Measurements from ENCODE around the gene SEMA3C. TPM values are rescaled to one million over a fixed set of nuclear protein-coding genes. Genes with fewer than 3 reads are reported as not detected.

SEMA3C gene
- total and polyA plus RNA-seq, 12 donors = 2.4 to 20.5 (median 6.2) TPM

DNA sequence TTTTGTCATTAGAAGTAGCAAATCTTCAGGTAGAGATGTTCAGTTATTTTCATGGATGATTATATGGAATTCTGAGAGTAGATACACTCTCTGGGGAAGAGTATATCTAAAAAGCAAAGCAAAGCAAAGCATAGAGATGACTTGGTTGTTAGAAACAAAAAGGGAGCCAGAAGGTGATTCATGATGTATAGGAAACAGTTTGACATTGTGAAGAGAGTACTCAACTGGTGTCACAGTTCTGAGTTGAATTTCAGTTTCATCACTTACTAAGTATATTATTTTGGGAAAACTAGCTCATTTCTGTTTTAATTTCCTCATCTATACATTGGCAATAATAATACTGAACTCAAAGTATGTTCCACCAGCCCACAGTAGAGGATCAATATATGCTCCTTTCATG, 86.8 kb downstream of the SEMA3C start:
- TF ChIP-seq, protein P1, sequence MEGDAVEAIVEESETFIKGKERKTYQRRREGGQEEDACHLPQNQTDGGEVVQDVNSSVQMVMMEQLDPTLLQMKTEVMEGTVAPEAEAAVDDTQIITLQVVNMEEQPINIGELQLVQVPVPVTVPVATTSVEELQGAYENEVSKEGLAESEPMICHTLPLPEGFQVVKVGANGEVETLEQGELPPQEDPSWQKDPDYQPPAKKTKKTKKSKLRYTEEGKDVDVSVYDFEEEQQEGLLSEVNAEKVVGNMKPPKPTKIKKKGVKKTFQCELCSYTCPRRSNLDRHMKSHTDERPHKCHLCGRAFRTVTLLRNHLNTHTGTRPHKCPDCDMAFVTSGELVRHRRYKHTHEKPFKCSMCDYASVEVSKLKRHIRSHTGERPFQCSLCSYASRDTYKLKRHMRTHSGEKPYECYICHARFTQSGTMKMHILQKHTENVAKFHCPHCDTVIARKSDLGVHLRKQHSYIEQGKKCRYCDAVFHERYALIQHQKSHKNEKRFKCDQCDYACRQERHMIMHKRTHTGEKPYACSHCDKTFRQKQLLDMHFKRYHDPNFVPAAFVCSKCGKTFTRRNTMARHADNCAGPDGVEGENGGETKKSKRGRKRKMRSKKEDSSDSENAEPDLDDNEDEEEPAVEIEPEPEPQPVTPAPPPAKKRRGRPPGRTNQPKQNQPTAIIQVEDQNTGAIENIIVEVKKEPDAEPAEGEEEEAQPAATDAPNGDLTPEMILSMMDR (IDR thresholded peaks at IDR 0.05) = no peak
- no peak for TF ChIP-seq POLR2A (IDR thresholded peaks at IDR 0.05)
- no peaks in the 10 kb centered on the region for H3K4me1 ChIP-seq (replicated peaks in 1 of 2)

DNA sequence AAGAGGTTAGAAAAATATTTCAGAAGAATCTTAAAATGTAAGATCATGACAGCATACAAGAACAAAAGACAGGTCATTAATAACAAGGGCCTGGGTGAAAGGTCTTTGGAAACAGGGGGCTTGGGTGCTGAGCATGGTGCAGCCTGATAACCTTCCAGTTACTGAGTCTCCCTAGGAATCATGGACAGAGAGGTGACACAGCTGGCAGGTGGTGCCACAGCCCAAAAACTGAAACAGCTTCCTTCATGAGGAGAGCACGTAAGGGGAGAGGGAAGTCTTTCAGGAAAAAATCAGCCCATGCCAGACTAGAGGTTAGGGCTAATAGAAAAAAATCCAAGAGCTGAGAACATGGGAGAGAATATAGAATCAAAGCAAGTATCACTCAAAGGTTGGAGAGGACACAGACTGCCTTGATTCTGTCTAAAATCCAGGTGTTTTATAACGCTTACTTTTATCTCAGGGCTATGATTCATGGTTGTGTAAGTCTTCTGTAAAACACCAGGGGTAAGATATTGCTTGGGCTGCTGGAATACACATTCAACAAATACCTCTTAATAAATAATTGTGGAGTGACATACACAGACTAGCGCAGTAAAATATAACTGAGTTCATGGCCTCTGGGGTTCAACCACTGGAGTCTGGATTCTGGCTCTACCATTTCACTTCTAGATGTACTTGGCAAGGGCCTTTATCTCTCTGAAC, 88.1 kb downstream of the SEMA3C start:
- Histone ChIP-seq H3K9me3 (replicated peaks in 1 of 3) (no peaks in the 10 kb centered on the region), H3K27me3 (no peaks in the 10 kb centered on the region), H3K4me1 (replicated peaks in 1 of 2) (no peaks in the 10 kb centered on the region), H3K36me3 (replicated peaks in 1 of 2) (no peaks in the 10 kb centered on the region), H3K27ac (no peak overlapping the region), H3K4me3 (no peak overlapping the region)
- DNase-seq = no peak
- no peak for TF ChIP-seq POLR2A (IDR thresholded peaks at IDR 0.05)
- TF ChIP-seq, protein P1 (IDR thresholded peaks at IDR 0.05) = no peak
- intact Hi-C loops (cut with DNase I) = no loop called here
- 62 to 79% (median 75%) methylated on average over 3 of the region's 3 CpGs for WGBS, 4 donors

More for the DNA sequence above, 86.8 kb downstream of the SEMA3C start:
- H3K4me3 ChIP-seq = no peak overlapping the region
- no peaks in the 10 kb centered on the region for H3K9me3 ChIP-seq (replicated peaks in 1 of 3)
- intact Hi-C loops (cut with DNase I) = no loop called here
- H3K27ac ChIP-seq = no peak overlapping the region
- H3K36me3 ChIP-seq (replicated peaks in 1 of 2) = no peaks in the 10 kb centered on the region
- no peak for DNase-seq
- H3K27me3 ChIP-seq = no peaks in the 10 kb centered on the region

DNA sequence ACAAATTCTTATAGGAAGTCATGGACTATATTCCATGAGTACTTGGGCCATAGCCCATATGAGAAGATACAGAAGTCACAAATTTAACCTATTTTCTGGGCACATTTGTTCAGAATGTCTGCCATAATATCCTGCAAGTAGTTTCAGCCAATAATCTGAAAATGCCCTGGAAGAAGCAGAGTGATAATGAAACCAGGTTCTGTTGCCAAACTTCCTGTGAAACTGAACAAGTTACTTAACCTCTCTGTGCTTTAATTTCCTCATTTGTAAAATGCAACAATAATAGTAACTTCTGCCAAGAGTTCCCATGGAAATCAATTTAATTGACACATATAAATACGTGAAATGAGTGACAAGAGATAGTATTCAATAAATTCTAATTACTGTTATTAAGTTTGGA, 88.8 kb downstream of the SEMA3C start:
- H3K27me3 ChIP-seq = no peaks in the 10 kb centered on the region
- H3K36me3 ChIP-seq (replicated peaks in 1 of 2) = no peaks in the 10 kb centered on the region
- H3K9me3 ChIP-seq (replicated peaks in 1 of 3) = no peaks in the 10 kb centered on the region
- no peaks in the 10 kb centered on the region for H3K4me1 ChIP-seq (replicated peaks in 1 of 2)
- intact Hi-C loops (cut with DNase I) = no loop called here
- DNase-seq = no peak
- no peak overlapping the region for H3K4me3 ChIP-seq
- TF ChIP-seq, protein P1 (IDR thresholded peaks at IDR 0.05) = no peak
- no peak for TF ChIP-seq POLR2A (IDR thresholded peaks at IDR 0.05)
- H3K27ac ChIP-seq = no peak overlapping the region
- WGBS, 4 donors = 37 to 52% (median 45%) methylated on average over 1 of the region's 1 CpG

DNA sequence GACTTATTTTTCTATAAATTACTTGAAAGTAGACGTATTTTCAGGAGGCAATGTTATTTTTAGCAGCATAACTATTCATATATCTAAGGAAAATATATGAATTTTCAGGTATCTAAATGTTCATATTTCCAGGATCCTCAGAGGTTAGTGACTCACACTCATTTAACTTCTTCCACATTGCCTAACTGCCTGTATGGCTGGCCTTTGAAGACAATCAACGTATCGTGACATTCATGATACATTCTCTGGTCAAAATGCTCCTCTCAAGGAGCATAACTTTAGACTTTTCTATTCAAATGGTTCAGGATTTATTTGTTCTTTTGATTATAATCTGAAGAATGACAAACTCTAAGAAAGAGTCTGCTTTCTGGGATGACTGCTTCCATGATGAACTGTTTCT, 89.3 kb downstream of the SEMA3C start:
- Histone ChIP-seq H3K9me3 (replicated peaks in 1 of 3) (no peaks in the 10 kb centered on the region), H3K4me3 (no peak overlapping the region), H3K27me3 (no peaks in the 10 kb centered on the region), H3K27ac (no peak overlapping the region), H3K4me1 (replicated peaks in 1 of 2) (no peaks in the 10 kb centered on the region), H3K36me3 (replicated peaks in 1 of 2) (no peaks in the 10 kb centered on the region)
- TF ChIP-seq POLR2A (IDR thresholded peaks at IDR 0.05) = no peak
- TF ChIP-seq, protein P1 (IDR thresholded peaks at IDR 0.05) = no peak
- intact Hi-C loops (cut with DNase I) = no loop called here
- no peak for DNase-seq
- WGBS, 4 donors = 70 to 89% (median 77%) methylated on average over 3 of the region's 3 CpGs
